Erythroblast (primary cell): ENCODE measurements around the gene RGS17.

Experiments
- GATA1 ChIP-seq: IDR thresholded peaks from 2 replicates; pipeline ENCODE4 v1.6.1; 2011; ENCODE audit warnings: low read depth, mild to moderate bottlenecking, control low read depth, low read length, moderate library complexity
- POLR2A ChIP-seq: IDR thresholded peaks from 2 replicates; pipeline ENCODE4 v1.6.1; 2011; ENCODE audit warnings: mild to moderate bottlenecking, low read length

GRCh38 chr6:153099636-153100035 is 31.4 kb downstream of the RGS17 start:
- TF ChIP-seq POLR2A (no peak), GATA1 (no peak)
